HCT116 (cell line): Measurements from ENCODE around the gene PPP2R5A. TPM values are rescaled to one million over a fixed set of nuclear protein-coding genes. Genes with fewer than 3 reads are reported as not detected.

ENCODE experiments used
- ATAC-seq: fragments of 200-7000 bp; cut with Tn5 transposase; 2 replicates; pipeline ENCODE4 v1.9.1; 2020; ENCODE audit warnings: mild to moderate bottlenecking, moderate library complexity
- BruUV-seq: library from RNA; stranded (reverse); fragments of 400-500 nt; replicated peaks from 2 replicates; lab custom pipeline; 2021; lab: Mats Ljungman, UMichigan
- CTCF ChIA-PET: fragments of 300-600 bp; sonication (Branson Sonifier 250); formaldehyde crosslinking; loops from one replicate; lab custom pipeline; 2021; ENCODE audit warnings: antibody characterized with exemption; lab: Charles Lee
- POLR2A ChIA-PET: fragments of 300-600, 350-600 bp; sonication (Branson Sonifier 250); formaldehyde crosslinking; loops from one replicate; lab custom pipeline; 2021; ENCODE audit warnings: antibody characterized with exemption; lab: Charles Lee
- RAD21 ChIA-PET, 2 experiments: fragments of 300-600 bp; sonication (Branson Sonifier 250); formaldehyde crosslinking; loops; one replicate each; lab custom pipeline; 2023; ENCODE audit warnings: low total read pairs in 2 of 2; ENCODE audit not compliant: uncharacterized antibody in 2 of 2, unreplicated experiment in 2 of 2, low non-redundant PET in 1 of 2; lab: Charles Lee
- DNase-seq: peaks from one replicate; pipeline ENCODE4 v3.0.0-alpha.2; 2010; ENCODE audit warnings: low read depth, low spot score
- H2AFZ ChIP-seq: fragments of 200-600 bp; shearing (Covaris generic), sonication (generic); 2 replicates; pipeline ENCODE4 v1.6.1; 2017; ENCODE audit warnings: low read depth, mixed run types, mixed read lengths, antibody characterized with exemption, low read length; ENCODE audit not compliant: poor library complexity, severe bottlenecking
- H3K27ac ChIP-seq: 2 replicates; pipeline ENCODE4 v1.5.1; 2012; ENCODE audit warnings: low read depth, low read length
- H3K27me3 ChIP-seq: fragments of 200-600 bp; sonication (generic); 2 replicates; pipeline ENCODE4 v1.6.1; 2016; ENCODE audit warnings: mixed run types, low read length, mixed read lengths; ENCODE audit not compliant: insufficient read depth
- H3K36me3 ChIP-seq, 2 experiments: fragments of 200-500 bp in 1 of 2; fragments of 200-600 bp in 1 of 2; sonication (Bioruptor generic) in 1 of 2; sonication (generic) in 1 of 2; 2 replicates each; pipeline versions ENCODE4 v1.5.1 to v1.6.1; 2014 to 2016; ENCODE audit warnings: low read length in 2 of 2, inconsistent platforms in 1 of 2, mixed read lengths in 1 of 2, mixed run types in 1 of 2; ENCODE audit not compliant: insufficient read depth in 2 of 2, control insufficient read depth in 1 of 2
- H3K4me1 ChIP-seq, 2 experiments: fragments of 200-600 bp in 1 of 2; sonication (generic) in 1 of 2; 2 replicates each; pipeline versions ENCODE4 v1.5.1 to v1.6.1; 2012 to 2017; ENCODE audit warnings: low read length in 2 of 2, inconsistent platforms in 1 of 2, mild to moderate bottlenecking in 1 of 2, mixed read lengths in 1 of 2, mixed run types in 1 of 2, moderate library complexity in 1 of 2; ENCODE audit not compliant: insufficient read depth in 2 of 2, control insufficient read depth in 1 of 2
- H3K4me2 ChIP-seq: fragments of 200-600 bp; sonication (generic); 2 replicates; pipeline ENCODE4 v1.6.1; 2017; ENCODE audit warnings: mixed run types, low read length, mixed read lengths
- H3K4me3 ChIP-seq, 2 experiments: fragments of 200-600 bp in 1 of 2; sonication (generic) in 1 of 2; replicated peaks in 1 of 2; 2 replicates each; pipeline ENCODE4 v1.5.1; 2011 to 2016; ENCODE audit warnings: low read length in 2 of 2, control low read depth in 1 of 2, low read depth in 1 of 2, mild to moderate bottlenecking in 1 of 2, mixed read lengths in 1 of 2, mixed run types in 1 of 2
- H3K79me2 ChIP-seq: fragments of 200-600 bp; sonication (generic); 2 replicates; pipeline ENCODE4 v1.6.1; 2017; ENCODE audit warnings: mild to moderate bottlenecking, mixed run types, low read length, moderate library complexity, mixed read lengths; ENCODE audit not compliant: insufficient read depth
- H3K9ac ChIP-seq: fragments of 200-600 bp; sonication (generic); 2 replicates; pipeline ENCODE4 v1.6.1; 2016; ENCODE audit warnings: low read length, mixed read lengths
- H3K9me2 ChIP-seq: fragments of 200-600 bp; sonication (generic), shearing (Covaris generic); 2 replicates; pipeline ENCODE4 v1.6.1; 2017; ENCODE audit warnings: mixed run types, mild to moderate bottlenecking, moderate library complexity; ENCODE audit not compliant: insufficient read depth
- H3K9me3 ChIP-seq, 2 experiments: fragments of 200-500 bp in 1 of 2; fragments of 200-600 bp in 1 of 2; sonication (Bioruptor generic) in 1 of 2; sonication (generic) in 1 of 2; 2 replicates each; pipeline ENCODE4 v1.6.1; 2014 to 2017; ENCODE audit warnings: low read length in 2 of 2, mixed read lengths in 2 of 2, inconsistent platforms in 1 of 2, low read depth in 1 of 2, mild to moderate bottlenecking in 1 of 2, mixed run types in 1 of 2, moderate library complexity in 1 of 2; ENCODE audit not compliant: control insufficient read depth in 1 of 2, insufficient read depth in 1 of 2
- H4K20me1 ChIP-seq: fragments of 200-600 bp; sonication (generic), shearing (Covaris generic); 2 replicates; pipeline ENCODE4 v1.6.1; 2017; ENCODE audit warnings: mixed run types, mild to moderate bottlenecking, moderate library complexity; ENCODE audit not compliant: insufficient read depth
- CBX3 ChIP-seq: IDR thresholded peaks from 2 replicates; pipeline ENCODE4 v1.6.1; 2012; ENCODE audit warnings: low read depth
- CTCF ChIP-seq, 3 experiments: fragments of 200-600 bp in 1 of 3; sonication (generic) in 1 of 3; IDR thresholded peaks in 2 of 3; conservative IDR thresholded peaks in 1 of 3; 2 replicates each; pipeline ENCODE4 v1.5.1; 2012 to 2017; ENCODE audit warnings: low read depth in 2 of 3, low read length in 2 of 3, antibody characterized with exemption in 1 of 3, borderline replicate concordance in 1 of 3, control low read depth in 1 of 3, mild to moderate bottlenecking in 1 of 3, mixed read lengths in 1 of 3, mixed run types in 1 of 3, moderate library complexity in 1 of 3; ENCODE audit not compliant: insufficient read depth in 1 of 3
- EGR1 ChIP-seq: IDR thresholded peaks from 2 replicates; pipeline ENCODE4 v1.6.1; 2012; ENCODE audit warnings: low read depth
- ELF1 ChIP-seq: IDR thresholded peaks from 2 replicates; pipeline ENCODE4 v1.6.1; 2012; ENCODE audit warnings: low read depth, borderline replicate concordance
- EZH2 ChIP-seq: fragments of 200-600 bp; sonication (generic); IDR thresholded peaks from 2 replicates; pipeline ENCODE4 v1.6.1; 2017; ENCODE audit warnings: antibody characterized with exemption, mixed run types
- EZH2phosphoT487 ChIP-seq: fragments of 200-600 bp; IDR thresholded peaks from 2 replicates; pipeline ENCODE4 v1.6.1; 2018; ENCODE audit warnings: antibody characterized with exemption, borderline replicate concordance
- JUND ChIP-seq: IDR thresholded peaks from 2 replicates; pipeline ENCODE4 v1.6.1; 2012
- MAX ChIP-seq: IDR thresholded peaks from 2 replicates; pipeline ENCODE4 v1.6.1; 2012
- POLR2A ChIP-seq: IDR thresholded peaks from 2 replicates; pipeline ENCODE4 v1.7.0; 2011; ENCODE audit warnings: borderline replicate concordance; ENCODE audit not compliant: insufficient read depth, insufficient read length; ENCODE audit errors: extremely low read depth
- RAD21 ChIP-seq: IDR thresholded peaks from 2 replicates; pipeline ENCODE4 v1.6.1; 2012; ENCODE audit warnings: low read depth, mild to moderate bottlenecking
- SIN3A ChIP-seq: IDR thresholded peaks from 2 replicates; pipeline ENCODE4 v1.6.1; 2012; ENCODE audit warnings: low read depth
- SP1 ChIP-seq: IDR thresholded peaks from 2 replicates; pipeline ENCODE4 v1.6.1; 2012; ENCODE audit warnings: low read depth
- SRF ChIP-seq: IDR thresholded peaks from 2 replicates; pipeline ENCODE4 v1.6.1; 2012; ENCODE audit warnings: low read depth
- TCF7L2 ChIP-seq: IDR thresholded peaks from 2 replicates; pipeline ENCODE4 v1.7.0; 2011; ENCODE audit warnings: borderline replicate concordance, inconsistent platforms; ENCODE audit not compliant: insufficient read depth, insufficient read length; ENCODE audit errors: extremely low read depth
- ZBTB33 ChIP-seq: IDR thresholded peaks from 2 replicates; pipeline ENCODE4 v1.6.1; 2011; ENCODE audit warnings: mild to moderate bottlenecking, low read length, moderate library complexity; ENCODE audit not compliant: insufficient replicate concordance; ENCODE audit errors: extremely low read depth
- ZFX ChIP-seq: fragments of 450-650 bp; IDR thresholded peaks from 2 replicates; pipeline ENCODE4 v1.6.1; 2017
- intact Hi-C: fragments of 100-400 bp; cut with micrococcal nuclease; formaldehyde crosslinking; loops from 2 replicates; pipeline ENCODE4 v1.10.0; 2022
- total RNA-seq: library from RNA; stranded (reverse); gene quantifications from one replicate; pipeline ENCODE4 v1.2.1, GENCODE V29; 2021; ENCODE audit not compliant: unreplicated experiment

The PPP2R5A gene
- total RNA-seq, 1 experiment from 2014 or later: 33.1 TPM

GRCh38 chr1:212313616-212314015 lies 28.4 kb downstream of the PPP2R5A start:
- no peak overlapping the region for H3K27ac ChIP-seq
- H4K20me1 ChIP-seq: peaks cover 9% of the 10 kb centered on the region; the same call in 1 of the 2 replicates
- no peak for TF ChIP-seq CBX3
- no peak for TF ChIP-seq SP1
- TF ChIP-seq, all 23 proteins: peak for 0
- Histone ChIP-seq H2AFZ (no peak overlapping the region), H3K4me3 (no peak overlapping the region), H3K79me2 (peaks cover 64% of the 10 kb centered on the region), H3K4me2 (no peak overlapping the region), H3K9me3 (no peaks in the 10 kb centered on the region), H3K9ac (no peak overlapping the region), H3K36me3 (no peaks in the 10 kb centered on the region), H3K27me3 (no peaks in the 10 kb centered on the region), H3K4me1 (peaks cover 9 to 17% of the 10 kb centered on the region in 2 experiments; a peak in 3 of 4 replicates), H3K9me2 (no peaks in the 10 kb centered on the region)
- BruUV-seq: no TSS peak
- no peak for DNase-seq
- ChIA-PET POLR2A (no interaction called here), RAD21 (no interaction called here), CTCF (interaction anchor here (1.4 to 1.8 kb wide), 3 partner anchors 142 to 278 kb away, joined by 4 to 17 read pairs (median 5); partner anchors contain the start of genes DTL and INTS7)
- intact Hi-C loops: loop anchor here (10.0 kb wide), 1 partner anchor 629 kb away; no protein-coding TSS in a partner anchor
- ATAC-seq: no peak

GRCh38 chr1:212315184-212315583 lies 30.0 kb downstream of the PPP2R5A start:
- ChIA-PET CTCF (interaction anchor here (1.3 to 1.8 kb wide), 3 partner anchors 24 to 280 kb away, joined by 4 to 17 read pairs (median 7); partner anchors contain the start of genes DTL and INTS7), RAD21 (no interaction called here), POLR2A (no interaction called here)
- no peaks in the 10 kb centered on the region for H3K36me3 ChIP-seq
- H3K9me2 ChIP-seq: no peaks in the 10 kb centered on the region
- H3K4me3 ChIP-seq: no peak overlapping the region
- H3K27ac ChIP-seq: no peak overlapping the region
- no peak overlapping the region for H3K4me2 ChIP-seq
- no peak for DNase-seq
- H3K4me1 ChIP-seq: peaks cover 9 to 16% of the 10 kb centered on the region in 2 experiments; a peak in 3 of 4 replicates
- H3K9ac ChIP-seq: no peak overlapping the region
- intact Hi-C loops: loop anchor here (5.0 to 10.0 kb wide), 2 partner anchors 243 to 630 kb away; no protein-coding TSS in a partner anchor
- H2AFZ ChIP-seq: no peak overlapping the region
- ATAC-seq: no peak
- no peaks in the 10 kb centered on the region for H3K9me3 ChIP-seq
- H3K79me2 ChIP-seq: peaks cover 56% of the 10 kb centered on the region
- no TSS peak for BruUV-seq
- peaks cover 10% of the 10 kb centered on the region; the same call in 1 of the 2 replicates for H4K20me1 ChIP-seq
- no peaks in the 10 kb centered on the region for H3K27me3 ChIP-seq
- no peak for TF ChIP-seq ELF1
- no peak for TF ChIP-seq SIN3A
- no peak for TF ChIP-seq ZFX
- TF ChIP-seq RAD21: no peak
- TF ChIP-seq EZH2: no peak
- TF ChIP-seq ZBTB33: no peak
- TF ChIP-seq JUND: no peak
- TF ChIP-seq EGR1: no peak
- no peak for TF ChIP-seq MAX
- TF ChIP-seq TCF7L2: no peak
- no peak for TF ChIP-seq POLR2A
- TF ChIP-seq EZH2phosphoT487: no peak
- TF ChIP-seq SRF: no peak
- TF ChIP-seq CTCF (IDR thresholded peaks at IDR 0.05 in 2 of 3, conservative IDR thresholded peaks at IDR 0.05 in 1 of 3; ENCODE audit: borderline replicate concordance in 1 of 3, insufficient read depth in 1 of 3, low read depth in 2 of 3, low read length in 2 of 3): no peak
- no peak for TF ChIP-seq SP1
